Measurements from ENCODE around the gene TSPAN3.

The TSPAN3 gene

GRCh38 chr15:77033729-77034671 is 36.9 kb downstream of the TSPAN3 start:
- DNase-seq (ENCODE audit: low spot score): no peak

GRCh38 chr15:77033417-77033728 is 37.5 kb downstream of the TSPAN3 start:
- no peak for DNase-seq (ENCODE audit: low spot score)

- no peak for DNase-seq (ENCODE audit: low spot score)
Observed at GRCh38 chr15:77032647-77033416, 38.1 kb downstream of the TSPAN3 start.

GRCh38 chr15:77032052-77032646 is 38.8 kb downstream of the TSPAN3 start:
- DNase-seq (ENCODE audit: low spot score): no peak

GRCh38 chr15:77031376-77032050 is 39.4 kb downstream of the TSPAN3 start:
- DNase-seq (ENCODE audit: low spot score): no peak

- no peak for DNase-seq (ENCODE audit: low spot score)
Observed at GRCh38 chr15:77030928-77031375, 40.0 kb downstream of the TSPAN3 start.

- DNase-seq (ENCODE audit: low spot score): no peak
Observed at GRCh38 chr15:77030048-77030927, 40.6 kb downstream of the TSPAN3 start.

GRCh38 chr15:77029166-77030047 is 41.5 kb downstream of the TSPAN3 start:
- no peak for DNase-seq (ENCODE audit: low spot score)

- no peak for DNase-seq (ENCODE audit: low spot score)
Observed at GRCh38 chr15:77028451-77029165, 42.3 kb downstream of the TSPAN3 start.

- no peak for DNase-seq (ENCODE audit: low spot score)
Observed at GRCh38 chr15:77027697-77028450, 43.0 kb downstream of the TSPAN3 start.

GRCh38 chr15:77027111-77027696 is 43.7 kb downstream of the TSPAN3 start:
- no peak for DNase-seq (ENCODE audit: low spot score)

GRCh38 chr15:77026501-77027110 is 44.3 kb downstream of the TSPAN3 start:
- DNase-seq (ENCODE audit: low spot score): no peak

GRCh38 chr15:77025941-77026411 is 44.9 kb downstream of the TSPAN3 start:
- DNase-seq (ENCODE audit: low spot score): no peak

- DNase-seq (ENCODE audit: low spot score): no peak
Observed at GRCh38 chr15:77025083-77025901, 45.6 kb downstream of the TSPAN3 start.

GRCh38 chr15:77024273-77025082 is 46.4 kb downstream of the TSPAN3 start:
- DNase-seq (ENCODE audit: low spot score): peak; percentile 63
